Lower lobe of right lung (tissue), 2 donors: Measurements from ENCODE around the gene TRAPPC12. TPM values are rescaled to one million over a fixed set of nuclear protein-coding genes. Genes with fewer than 3 reads are reported as not detected.
A peak's percentile ranks its signal among the peaks of the same experiment; 100 is the strongest.

ENCODE experiments used
- ATAC-seq, 2 donors: fragments of 200-7000 bp; cut with Tn5 transposase; one replicate each; pipeline ENCODE4 v1.9.1; 2020 to 2022; ENCODE audit warnings: mild to moderate bottlenecking in 2 of 2, moderate library complexity in 2 of 2
- DNase-seq: peaks from one replicate; pipeline ENCODE4 v3.0.0-alpha.2; 2020
- H3K27ac ChIP-seq: fragments of 200-600 bp; one replicate; pipeline ENCODE4 v1.8.0; 2022
- H3K27me3 ChIP-seq: fragments of 200-600 bp; one replicate; pipeline ENCODE4 v1.8.0; 2022; ENCODE audit warnings: low read depth
- H3K36me3 ChIP-seq: fragments of 200-600 bp; one replicate; pipeline ENCODE4 v1.8.0; 2022; ENCODE audit warnings: mild to moderate bottlenecking
- H3K4me1 ChIP-seq: fragments of 200-600 bp; one replicate; pipeline ENCODE4 v1.8.0; 2022
- H3K4me3 ChIP-seq: fragments of 200-600 bp; one replicate; pipeline ENCODE4 v1.8.0; 2022; ENCODE audit warnings: mild to moderate bottlenecking
- H3K9me3 ChIP-seq: fragments of 200-600 bp; one replicate; pipeline ENCODE4 v1.8.0; 2022
- intact Hi-C: fragments of 100-400 bp; cut with DNase I; formaldehyde crosslinking; loops from one replicate; pipeline ENCODE4 v1.11.0; 2022
- total RNA-seq: library from RNA; stranded (reverse); fragmentation: NEBNext Ultra II Directional; extraction: Animal tissue kit (Norgen Biotek cat#: 25700); gene quantifications from one replicate; pipeline ENCODE4 v1.2.1, GENCODE V29; 2021
- TF ChIP-seq, protein P1 (sequence below): fragments of 200-600 bp; IDR thresholded peaks from one replicate; pipeline ENCODE4 v1.8.0; 2022; ENCODE audit warnings: antibody characterized with exemption, mild to moderate bottlenecking
- donor health status: DM: no; HTN: yes; CAD: no; lungs with severe emphysema.

TRAPPC12 gene
- total RNA-seq, 1 donor from 2014 or later, result 93.8 TPM

GRCh38 chr2:3457524-3458395 is 78.3 kb downstream of the TRAPPC12 start:
- intact Hi-C loops, result no loop called here
- Histone ChIP-seq H3K9me3 (no peaks in the 10 kb centered on the region), H3K4me1 (peaks cover 7% of the 10 kb centered on the region), H3K36me3 (peaks cover 59% of the 10 kb centered on the region), H3K4me3 (no peak overlapping the region), H3K27me3 (no peaks in the 10 kb centered on the region), H3K27ac (no peak overlapping the region)
- ATAC-seq (no peak), DNase-seq (no peak)
- TF ChIP-seq, protein P1, sequence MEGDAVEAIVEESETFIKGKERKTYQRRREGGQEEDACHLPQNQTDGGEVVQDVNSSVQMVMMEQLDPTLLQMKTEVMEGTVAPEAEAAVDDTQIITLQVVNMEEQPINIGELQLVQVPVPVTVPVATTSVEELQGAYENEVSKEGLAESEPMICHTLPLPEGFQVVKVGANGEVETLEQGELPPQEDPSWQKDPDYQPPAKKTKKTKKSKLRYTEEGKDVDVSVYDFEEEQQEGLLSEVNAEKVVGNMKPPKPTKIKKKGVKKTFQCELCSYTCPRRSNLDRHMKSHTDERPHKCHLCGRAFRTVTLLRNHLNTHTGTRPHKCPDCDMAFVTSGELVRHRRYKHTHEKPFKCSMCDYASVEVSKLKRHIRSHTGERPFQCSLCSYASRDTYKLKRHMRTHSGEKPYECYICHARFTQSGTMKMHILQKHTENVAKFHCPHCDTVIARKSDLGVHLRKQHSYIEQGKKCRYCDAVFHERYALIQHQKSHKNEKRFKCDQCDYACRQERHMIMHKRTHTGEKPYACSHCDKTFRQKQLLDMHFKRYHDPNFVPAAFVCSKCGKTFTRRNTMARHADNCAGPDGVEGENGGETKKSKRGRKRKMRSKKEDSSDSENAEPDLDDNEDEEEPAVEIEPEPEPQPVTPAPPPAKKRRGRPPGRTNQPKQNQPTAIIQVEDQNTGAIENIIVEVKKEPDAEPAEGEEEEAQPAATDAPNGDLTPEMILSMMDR, result no peak

DNA sequence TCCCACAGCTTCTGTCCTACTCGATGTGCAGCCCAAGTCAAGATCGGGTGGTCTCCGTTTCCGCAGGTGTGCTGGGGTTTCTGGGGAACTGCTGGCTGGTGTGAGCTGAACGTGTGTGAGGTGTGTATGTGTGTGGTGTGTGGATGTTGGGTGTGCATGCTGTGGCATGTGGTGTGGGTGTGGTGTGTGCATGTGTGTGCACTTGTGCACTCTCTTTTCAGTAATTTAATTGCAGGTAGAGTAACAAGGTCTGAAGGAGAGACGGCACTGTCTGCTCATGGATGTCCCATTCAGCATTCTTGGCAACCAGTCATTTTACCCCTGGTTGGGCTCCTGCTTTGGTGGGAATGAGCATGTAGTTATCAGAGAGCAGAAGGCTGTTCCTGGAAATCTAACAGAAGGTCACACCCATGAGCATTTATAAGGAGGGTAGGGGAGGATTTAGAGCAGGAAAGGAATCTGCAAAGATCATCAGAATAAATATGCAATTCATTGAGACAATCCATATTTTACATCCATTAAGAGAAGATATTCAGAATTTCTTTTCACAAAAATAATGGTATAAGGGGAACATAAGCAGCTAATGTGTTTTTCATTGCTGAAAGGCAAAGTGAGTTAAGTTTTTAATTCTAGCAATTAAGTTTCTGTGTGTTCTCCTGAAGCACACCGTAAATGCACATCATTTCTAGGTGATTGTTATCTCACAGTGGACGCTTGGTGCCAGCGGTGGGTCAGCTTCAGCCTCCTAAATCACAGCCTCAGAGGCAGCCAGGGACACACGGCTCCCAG is 79.1 kb downstream of the TRAPPC12 start:
- no peak for DNase-seq

GRCh38 chr2:3459185-3460015 is 79.9 kb downstream of the TRAPPC12 start:
- Histone ChIP-seq H3K9me3 (no peaks in the 10 kb centered on the region), H3K27ac (peak overlapping the region; percentile 28), H3K4me1 (peaks cover 7% of the 10 kb centered on the region), H3K27me3 (no peaks in the 10 kb centered on the region), H3K36me3 (peaks cover 73% of the 10 kb centered on the region), H3K4me3 (no peak overlapping the region)
- intact Hi-C loops, result no loop called here
- DNase-seq (peak; percentile 85), ATAC-seq (peak; percentile 91 to 94)
- TF ChIP-seq, protein P1, result no peak

More for the DNA sequence above, 79.1 kb downstream of the TRAPPC12 start:
- intact Hi-C loops, result no loop called here
- H3K4me3 ChIP-seq, result no peak overlapping the region
- no peak overlapping the region for H3K27ac ChIP-seq
- ATAC-seq, result no peak
- H3K9me3 ChIP-seq, result no peaks in the 10 kb centered on the region
- H3K36me3 ChIP-seq, result peaks cover 66% of the 10 kb centered on the region
- TF ChIP-seq, protein P1, result no peak
- H3K27me3 ChIP-seq, result no peaks in the 10 kb centered on the region
- peaks cover 7% of the 10 kb centered on the region for H3K4me1 ChIP-seq

DNA sequence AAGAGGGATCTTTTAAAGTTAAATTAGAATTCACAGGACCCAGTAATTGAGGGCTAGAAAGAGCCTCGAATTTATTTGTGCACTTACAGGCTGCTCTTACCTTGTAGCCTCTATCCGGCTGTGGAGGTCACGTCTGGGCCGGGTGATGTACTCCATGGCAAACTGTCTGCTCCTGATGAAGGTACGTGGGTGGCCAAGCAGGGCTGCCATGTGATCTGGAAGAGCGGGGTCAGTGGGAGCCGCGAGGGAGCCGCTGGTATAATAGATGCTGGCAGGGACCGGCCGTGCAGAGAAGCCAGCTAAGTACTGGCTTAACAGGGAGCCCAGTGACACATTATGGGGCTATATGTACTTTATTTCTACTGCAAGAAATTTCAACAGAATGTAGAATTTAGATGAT is 80.7 kb downstream of the TRAPPC12 start:
- H3K27me3 ChIP-seq, result no peaks in the 10 kb centered on the region
- intact Hi-C loops, result no loop called here
- DNase-seq, result no peak

More for the DNA sequence above, 80.7 kb downstream of the TRAPPC12 start:
- no peak overlapping the region for H3K4me3 ChIP-seq
- H3K27ac ChIP-seq, result peak overlapping the region; percentile 28
- peak in 1 of 2 donors; percentile 2 for ATAC-seq
- peaks cover 7% of the 10 kb centered on the region for H3K4me1 ChIP-seq
- H3K9me3 ChIP-seq, result no peaks in the 10 kb centered on the region
- TF ChIP-seq, protein P1, result no peak
- peaks cover 80% of the 10 kb centered on the region for H3K36me3 ChIP-seq
